ENCODE results near the gene DCLK3. TPM values are rescaled to one million over a fixed set of nuclear protein-coding genes. Genes with fewer than 3 reads are reported as not detected.

Gene DCLK3
- total RNA-seq, 1 experiment from 2014 or later: 0.06 TPM

DNA sequence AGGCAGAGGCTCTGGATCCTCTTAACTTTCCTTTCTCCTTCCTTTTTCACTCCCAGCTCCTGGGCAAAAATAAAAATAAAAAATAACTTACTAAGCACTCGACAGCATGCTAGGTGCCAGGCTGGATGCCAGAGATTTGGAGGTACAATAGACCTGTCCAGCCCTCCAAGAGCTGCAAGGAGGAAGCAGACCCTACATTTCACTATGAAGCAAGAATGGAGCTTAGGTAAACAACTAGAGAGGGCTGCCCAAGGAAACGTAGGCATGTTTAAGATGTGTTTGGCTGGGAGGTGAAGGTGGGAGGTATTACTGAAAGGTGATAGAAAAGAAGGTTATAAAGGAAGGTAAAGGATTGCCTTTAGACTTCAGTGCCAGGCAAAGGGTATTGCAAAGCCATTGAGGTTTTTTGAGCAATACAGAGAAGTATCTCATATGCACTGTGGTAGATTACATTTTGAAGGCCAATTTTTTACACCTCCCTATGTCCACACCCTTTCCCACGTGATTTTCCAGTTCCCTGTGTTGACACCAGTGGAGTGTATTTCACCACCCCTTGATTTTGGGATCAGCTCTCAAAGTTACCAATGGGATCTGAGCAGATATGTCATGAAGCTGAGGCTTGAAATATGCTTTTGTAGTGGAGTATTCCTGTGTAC lies 69.1 kb downstream of the DCLK3 start:
- intact Hi-C loops (cut with micrococcal nuclease; ENCODE audit: unreplicated experiment): loop anchor here (5.0 kb wide), 1 partner anchor 103 kb away; no protein-coding TSS in a partner anchor
- no peaks in the 10 kb centered on the region for H3K27me3 ChIP-seq (replicated peaks; ENCODE audit: insufficient read depth, low read depth, low read length, poor library complexity)
- DNase-seq (ENCODE audit: low spot score): no peak
- TF ChIP-seq, protein P1, sequence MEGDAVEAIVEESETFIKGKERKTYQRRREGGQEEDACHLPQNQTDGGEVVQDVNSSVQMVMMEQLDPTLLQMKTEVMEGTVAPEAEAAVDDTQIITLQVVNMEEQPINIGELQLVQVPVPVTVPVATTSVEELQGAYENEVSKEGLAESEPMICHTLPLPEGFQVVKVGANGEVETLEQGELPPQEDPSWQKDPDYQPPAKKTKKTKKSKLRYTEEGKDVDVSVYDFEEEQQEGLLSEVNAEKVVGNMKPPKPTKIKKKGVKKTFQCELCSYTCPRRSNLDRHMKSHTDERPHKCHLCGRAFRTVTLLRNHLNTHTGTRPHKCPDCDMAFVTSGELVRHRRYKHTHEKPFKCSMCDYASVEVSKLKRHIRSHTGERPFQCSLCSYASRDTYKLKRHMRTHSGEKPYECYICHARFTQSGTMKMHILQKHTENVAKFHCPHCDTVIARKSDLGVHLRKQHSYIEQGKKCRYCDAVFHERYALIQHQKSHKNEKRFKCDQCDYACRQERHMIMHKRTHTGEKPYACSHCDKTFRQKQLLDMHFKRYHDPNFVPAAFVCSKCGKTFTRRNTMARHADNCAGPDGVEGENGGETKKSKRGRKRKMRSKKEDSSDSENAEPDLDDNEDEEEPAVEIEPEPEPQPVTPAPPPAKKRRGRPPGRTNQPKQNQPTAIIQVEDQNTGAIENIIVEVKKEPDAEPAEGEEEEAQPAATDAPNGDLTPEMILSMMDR (conservative IDR thresholded peaks at IDR 0.05; ENCODE audit: low read depth, low read length): no peak
- TF ChIP-seq EZH2 (IDR thresholded peaks at IDR 0.05; ENCODE audit: borderline replicate concordance, low read depth, low read length, poor library complexity, severe bottlenecking): no peak
- H3K27ac ChIP-seq (ENCODE audit: low read depth, low read length, poor library complexity, severe bottlenecking): no peak overlapping the region
- no peak overlapping the region for H3K4me3 ChIP-seq (ENCODE audit: low read depth, low read length, poor library complexity, severe bottlenecking)
- ChIA-PET CTCF (no interaction called here), POLR2A (ENCODE audit: low non-redundant PET) (no interaction called here)
- H3K4me1 ChIP-seq (ENCODE audit: insufficient read depth, low read length, poor library complexity, severe bottlenecking): no peaks in the 10 kb centered on the region
- H3K9me3 ChIP-seq (ENCODE audit: low read depth, low read length, poor library complexity, severe bottlenecking): no peaks in the 10 kb centered on the region
- BruUV-seq (replicated peaks): no TSS peak
- H3K36me3 ChIP-seq (ENCODE audit: insufficient read depth, low read length, poor library complexity, severe bottlenecking): no peaks in the 10 kb centered on the region

DNA sequence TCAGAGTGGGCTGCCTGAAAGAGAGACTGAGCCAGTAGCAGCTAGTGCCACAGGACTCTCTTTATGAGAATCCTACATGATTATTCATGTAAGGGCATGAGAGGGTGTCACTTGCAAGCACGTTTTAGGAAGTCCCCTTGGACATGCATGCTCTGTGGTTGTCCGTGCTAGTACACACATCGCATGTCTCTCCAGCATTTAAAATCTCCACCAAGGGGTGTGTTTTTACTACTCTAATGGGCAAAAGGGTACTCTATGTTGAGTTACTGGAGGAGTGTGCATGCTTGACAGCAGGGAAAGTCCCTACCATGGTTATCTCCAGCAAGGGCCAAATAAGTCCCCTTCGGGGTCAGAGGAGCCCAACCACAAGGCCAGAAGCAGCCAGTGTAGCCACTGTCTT lies 70.7 kb downstream of the DCLK3 start:
- H3K9me3 ChIP-seq (ENCODE audit: low read depth, low read length, poor library complexity, severe bottlenecking): no peaks in the 10 kb centered on the region
- H3K27ac ChIP-seq (ENCODE audit: low read depth, low read length, poor library complexity, severe bottlenecking): no peak overlapping the region
- TF ChIP-seq, protein P1 (conservative IDR thresholded peaks at IDR 0.05; ENCODE audit: low read depth, low read length): no peak
- no peak for TF ChIP-seq EZH2 (IDR thresholded peaks at IDR 0.05; ENCODE audit: borderline replicate concordance, low read depth, low read length, poor library complexity, severe bottlenecking)
- POLR2A ChIA-PET (ENCODE audit: low non-redundant PET): no interaction called here
- CTCF ChIA-PET: no interaction called here
- BruUV-seq (replicated peaks): no TSS peak
- H3K4me1 ChIP-seq (ENCODE audit: insufficient read depth, low read length, poor library complexity, severe bottlenecking): no peaks in the 10 kb centered on the region
- no peaks in the 10 kb centered on the region for H3K27me3 ChIP-seq (replicated peaks; ENCODE audit: insufficient read depth, low read depth, low read length, poor library complexity)
- DNase-seq (ENCODE audit: low spot score): no peak
- H3K4me3 ChIP-seq (ENCODE audit: low read depth, low read length, poor library complexity, severe bottlenecking): no peak overlapping the region
- intact Hi-C loops (cut with micrococcal nuclease; ENCODE audit: unreplicated experiment): no loop called here
- H3K36me3 ChIP-seq (ENCODE audit: insufficient read depth, low read length, poor library complexity, severe bottlenecking): no peaks in the 10 kb centered on the region

DNA sequence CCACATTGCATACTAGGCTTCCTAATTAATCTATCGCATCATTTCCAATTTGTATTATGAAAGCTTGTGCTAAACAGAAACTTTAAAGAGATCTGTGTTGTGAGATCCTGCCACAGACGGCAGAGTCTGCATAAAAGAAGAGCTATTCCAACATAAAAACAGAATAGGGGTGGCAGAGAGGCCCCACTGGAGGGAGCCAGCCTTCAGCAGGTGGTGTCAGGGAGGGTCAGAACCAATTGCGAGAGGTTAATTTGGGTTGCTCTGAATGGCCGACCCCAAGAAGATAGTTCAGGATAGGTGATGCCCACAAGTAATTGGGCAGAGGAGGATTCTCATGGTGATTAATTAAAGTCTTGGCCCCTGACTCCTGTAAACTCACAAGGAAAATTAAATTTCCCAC lies 74.8 kb downstream of the DCLK3 start:
- Histone ChIP-seq H3K27ac (ENCODE audit: low read depth, low read length, poor library complexity, severe bottlenecking) (no peak overlapping the region), H3K27me3 (replicated peaks; ENCODE audit: insufficient read depth, low read depth, low read length, poor library complexity) (no peaks in the 10 kb centered on the region), H3K36me3 (ENCODE audit: insufficient read depth, low read length, poor library complexity, severe bottlenecking) (no peaks in the 10 kb centered on the region), H3K9me3 (ENCODE audit: low read depth, low read length, poor library complexity, severe bottlenecking) (no peaks in the 10 kb centered on the region), H3K4me1 (ENCODE audit: insufficient read depth, low read length, poor library complexity, severe bottlenecking) (no peaks in the 10 kb centered on the region), H3K4me3 (ENCODE audit: low read depth, low read length, poor library complexity, severe bottlenecking) (no peak overlapping the region)
- CTCF ChIA-PET: no interaction called here
- no peak for DNase-seq (ENCODE audit: low spot score)
- intact Hi-C loops (cut with micrococcal nuclease; ENCODE audit: unreplicated experiment): no loop called here
- POLR2A ChIA-PET (ENCODE audit: low non-redundant PET): no interaction called here
- TF ChIP-seq, protein P1 (conservative IDR thresholded peaks at IDR 0.05; ENCODE audit: low read depth, low read length): no peak
- no peak for TF ChIP-seq EZH2 (IDR thresholded peaks at IDR 0.05; ENCODE audit: borderline replicate concordance, low read depth, low read length, poor library complexity, severe bottlenecking)
- no TSS peak for BruUV-seq (replicated peaks)
